ENCODE data around the gene UBE2F.
"Not testable (repeated sequence)": the region's sequence is repeated elsewhere in the genome, so short reads cannot be mapped to it uniquely, and the experiment has no call there.

Gene UBE2F

DNA sequence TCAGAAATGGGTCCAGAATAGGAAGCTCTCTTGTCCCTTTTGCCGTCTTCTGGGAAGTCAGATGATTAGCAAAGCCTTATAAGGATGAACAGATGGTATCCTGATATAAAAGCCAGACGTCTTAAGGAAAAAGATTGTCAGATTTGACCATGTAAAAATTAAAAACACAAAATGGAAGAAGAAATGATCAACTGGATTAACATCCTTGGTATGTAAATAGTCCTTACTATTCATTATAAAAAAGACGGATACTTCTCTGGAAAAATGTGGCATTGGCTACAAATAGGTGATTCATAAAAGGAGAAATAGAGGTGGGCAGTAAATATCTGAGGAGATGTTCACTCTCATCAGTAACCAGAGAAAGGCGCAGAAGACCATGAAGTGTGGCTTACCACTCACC lies 60.2 kb downstream of the UBE2F start:
- DNase-seq (ENCODE audit: low spot score) = no peak
- in situ Hi-C loops (cut with MboI; ENCODE audit: low pct_unique_long_range_greater_than_20kb, low sequenced_read_pairs, unreplicated experiment) = no loop called here
- TF ChIP-seq, protein P1, sequence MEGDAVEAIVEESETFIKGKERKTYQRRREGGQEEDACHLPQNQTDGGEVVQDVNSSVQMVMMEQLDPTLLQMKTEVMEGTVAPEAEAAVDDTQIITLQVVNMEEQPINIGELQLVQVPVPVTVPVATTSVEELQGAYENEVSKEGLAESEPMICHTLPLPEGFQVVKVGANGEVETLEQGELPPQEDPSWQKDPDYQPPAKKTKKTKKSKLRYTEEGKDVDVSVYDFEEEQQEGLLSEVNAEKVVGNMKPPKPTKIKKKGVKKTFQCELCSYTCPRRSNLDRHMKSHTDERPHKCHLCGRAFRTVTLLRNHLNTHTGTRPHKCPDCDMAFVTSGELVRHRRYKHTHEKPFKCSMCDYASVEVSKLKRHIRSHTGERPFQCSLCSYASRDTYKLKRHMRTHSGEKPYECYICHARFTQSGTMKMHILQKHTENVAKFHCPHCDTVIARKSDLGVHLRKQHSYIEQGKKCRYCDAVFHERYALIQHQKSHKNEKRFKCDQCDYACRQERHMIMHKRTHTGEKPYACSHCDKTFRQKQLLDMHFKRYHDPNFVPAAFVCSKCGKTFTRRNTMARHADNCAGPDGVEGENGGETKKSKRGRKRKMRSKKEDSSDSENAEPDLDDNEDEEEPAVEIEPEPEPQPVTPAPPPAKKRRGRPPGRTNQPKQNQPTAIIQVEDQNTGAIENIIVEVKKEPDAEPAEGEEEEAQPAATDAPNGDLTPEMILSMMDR (IDR thresholded peaks at IDR 0.05; ENCODE audit: extremely low read depth, insufficient read depth, missing control alignments) = no peak

- no peak for DNase-seq (ENCODE audit: low spot score)
- in situ Hi-C loops (cut with MboI; ENCODE audit: low pct_unique_long_range_greater_than_20kb, low sequenced_read_pairs, unreplicated experiment) = no loop called here
- TF ChIP-seq, protein P1 (IDR thresholded peaks at IDR 0.05; ENCODE audit: extremely low read depth, insufficient read depth, missing control alignments) = no peak
Observed at GRCh38 chr2:238027591-238028415, 61.0 kb downstream of the UBE2F start.

DNA sequence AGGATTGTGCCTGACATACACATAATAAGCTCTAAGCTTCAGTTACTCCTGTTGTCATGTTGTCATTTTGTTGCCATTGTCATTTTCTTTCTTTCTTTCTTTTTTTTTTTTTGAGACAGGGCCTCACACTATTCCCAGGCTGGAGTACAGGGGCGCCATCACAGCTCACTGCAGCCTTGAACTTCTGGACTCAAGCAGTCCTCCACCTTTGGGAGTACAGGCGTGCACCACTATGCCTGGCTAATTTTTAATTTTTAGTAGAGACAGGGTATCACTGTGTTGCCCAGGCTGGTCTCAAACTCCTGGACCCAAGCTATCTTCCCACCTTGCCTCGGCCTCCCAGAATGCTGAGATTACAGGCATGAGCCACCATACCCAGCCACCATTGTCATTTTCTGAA lies 63.0 kb downstream of the UBE2F start:
- DNase-seq (ENCODE audit: low spot score) = no peak
- in situ Hi-C loops (cut with MboI; ENCODE audit: low pct_unique_long_range_greater_than_20kb, low sequenced_read_pairs, unreplicated experiment) = no loop called here
- TF ChIP-seq, protein P1 (IDR thresholded peaks at IDR 0.05; ENCODE audit: extremely low read depth, insufficient read depth, missing control alignments) = no peak

DNA sequence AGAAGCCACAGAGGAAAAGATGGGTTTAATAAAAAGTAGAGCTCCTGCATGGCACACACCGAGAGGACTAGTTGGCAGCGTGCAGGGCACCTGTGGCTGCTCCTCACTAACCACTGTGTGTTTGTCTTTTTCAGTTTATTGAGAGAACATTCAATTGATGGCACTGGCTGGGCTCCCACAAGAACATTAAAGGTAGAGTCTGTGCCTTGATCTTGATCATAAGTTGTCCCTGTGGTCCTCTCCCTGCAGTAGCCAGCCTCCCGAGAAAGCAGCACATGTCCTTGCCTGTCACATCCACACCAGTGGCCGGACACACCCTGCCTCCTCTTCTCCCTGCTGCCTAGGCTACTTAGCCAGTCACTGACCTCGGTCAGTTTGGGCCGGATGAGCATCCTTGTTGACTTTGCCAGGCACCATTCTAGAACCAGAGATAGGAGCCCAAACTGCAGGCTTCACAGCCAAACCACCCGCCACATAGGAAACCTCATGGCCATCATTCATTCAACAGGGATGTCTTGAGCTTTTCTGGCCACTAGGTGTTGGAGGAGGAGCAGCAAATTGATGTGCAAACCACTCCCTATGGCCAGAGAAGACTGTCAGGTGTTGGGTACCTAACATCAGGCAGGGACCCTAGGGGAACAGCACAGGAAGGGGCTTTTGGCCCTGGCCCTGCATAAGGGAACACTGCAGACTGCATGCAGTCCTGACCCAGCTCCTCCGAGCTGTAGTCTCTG lies 63.8 kb downstream of the UBE2F start:
- DNase-seq (ENCODE audit: low spot score) = no peak
- in situ Hi-C loops (cut with MboI; ENCODE audit: low pct_unique_long_range_greater_than_20kb, low sequenced_read_pairs, unreplicated experiment) = no loop called here
- TF ChIP-seq, protein P1 (IDR thresholded peaks at IDR 0.05; ENCODE audit: extremely low read depth, insufficient read depth, missing control alignments) = no peak

GRCh38 chr2:238031751-238032150 lies 64.9 kb downstream of the UBE2F start:
- in situ Hi-C loops (cut with MboI; ENCODE audit: low pct_unique_long_range_greater_than_20kb, low sequenced_read_pairs, unreplicated experiment) = no loop called here
- no peak for DNase-seq (ENCODE audit: low spot score)
- TF ChIP-seq, protein P1 (IDR thresholded peaks at IDR 0.05; ENCODE audit: extremely low read depth, insufficient read depth, missing control alignments) = no peak

- peak; percentile 36 for DNase-seq (ENCODE audit: low spot score)
- in situ Hi-C loops (cut with MboI; ENCODE audit: low pct_unique_long_range_greater_than_20kb, low sequenced_read_pairs, unreplicated experiment) = no loop called here
- TF ChIP-seq, protein P1 (IDR thresholded peaks at IDR 0.05; ENCODE audit: extremely low read depth, insufficient read depth, missing control alignments) = no peak
Observed at GRCh38 chr2:238032755-238033337, 66.0 kb downstream of the UBE2F start.

DNA sequence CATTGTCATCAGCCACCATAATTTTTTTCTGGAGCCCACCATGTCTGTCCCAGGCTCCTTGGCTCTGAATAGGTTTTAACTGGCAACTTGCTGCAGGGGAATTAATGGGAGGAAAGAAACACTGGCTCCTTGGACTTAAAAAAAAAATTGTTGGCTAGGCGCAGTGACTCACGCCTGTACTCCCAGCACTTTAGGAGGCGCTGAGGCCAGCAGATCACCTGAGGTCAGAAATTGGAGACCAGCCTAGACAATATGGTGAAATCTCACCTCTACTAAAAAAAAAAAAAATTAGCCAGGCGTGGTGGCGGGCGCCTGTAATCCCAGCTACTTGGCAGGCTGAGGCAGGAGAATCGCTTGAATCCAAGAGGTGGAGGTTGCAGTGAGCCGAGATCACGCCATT lies 67.2 kb downstream of the UBE2F start:
- DNase-seq (ENCODE audit: low spot score) = not testable (repeated sequence)

More for the DNA sequence above, 67.2 kb downstream of the UBE2F start:
- in situ Hi-C loops (cut with MboI; ENCODE audit: low pct_unique_long_range_greater_than_20kb, low sequenced_read_pairs, unreplicated experiment) = not testable (repeated sequence)

Measured in GM13977 (cell line).